BJ (cell line): ENCODE data around the gene GLA. TPM values are rescaled to one million over a fixed set of nuclear protein-coding genes. Genes with fewer than 3 reads are reported as not detected.

ENCODE experiments used
- CTCF ChIA-PET: fragments of 350-600 bp; formaldehyde crosslinking; extraction: SDS; loops from one replicate; lab custom pipeline; 2021; ENCODE audit warnings: antibody characterized with exemption, inconsistent platforms; lab: Yijun Ruan, JAX
- POLR2A ChIA-PET: fragments of 300-600 bp; sonication (Branson Sonifier 250); formaldehyde crosslinking; extraction: SDS; loops from one replicate; lab custom pipeline; 2021; ENCODE audit warnings: antibody characterized with exemption; lab: Charles Lee
- DNase-seq: peaks from one replicate; pipeline ENCODE4 v3.0.0-alpha.2; 2011; ENCODE audit warnings: low read depth
- H3K27me3 ChIP-seq: 2 replicates; pipeline ENCODE4 v1.6.0; 2011; ENCODE audit warnings: low read length; ENCODE audit not compliant: control insufficient read depth, insufficient read depth
- H3K36me3 ChIP-seq: 2 replicates; pipeline ENCODE4 v1.5.1; 2011; ENCODE audit warnings: low read length; ENCODE audit not compliant: control insufficient read depth, insufficient read depth
- H3K4me3 ChIP-seq: 2 replicates; pipeline ENCODE4 v1.5.1; 2011; ENCODE audit warnings: low read depth, mild to moderate bottlenecking, control low read depth, low read length
- polyA plus RNA-seq: library from polyadenylated mRNA; depleted of rRNA; stranded (reverse); fragments of >200 nt; gene quantifications from 2 replicates; pipeline ENCODE4 v1.2.3, GENCODE V29; 2011; rRNA removed
- TF ChIP-seq, protein P1 (sequence below): IDR thresholded peaks from 2 replicates; pipeline ENCODE4 v1.5.1; 2011; ENCODE audit warnings: low read depth, mild to moderate bottlenecking, control low read depth, inconsistent platforms, low read length, moderate library complexity; ENCODE audit not compliant: insufficient read depth

The GLA gene
- polyA plus RNA-seq, 1 experiment = 29.2 TPM

DNA sequence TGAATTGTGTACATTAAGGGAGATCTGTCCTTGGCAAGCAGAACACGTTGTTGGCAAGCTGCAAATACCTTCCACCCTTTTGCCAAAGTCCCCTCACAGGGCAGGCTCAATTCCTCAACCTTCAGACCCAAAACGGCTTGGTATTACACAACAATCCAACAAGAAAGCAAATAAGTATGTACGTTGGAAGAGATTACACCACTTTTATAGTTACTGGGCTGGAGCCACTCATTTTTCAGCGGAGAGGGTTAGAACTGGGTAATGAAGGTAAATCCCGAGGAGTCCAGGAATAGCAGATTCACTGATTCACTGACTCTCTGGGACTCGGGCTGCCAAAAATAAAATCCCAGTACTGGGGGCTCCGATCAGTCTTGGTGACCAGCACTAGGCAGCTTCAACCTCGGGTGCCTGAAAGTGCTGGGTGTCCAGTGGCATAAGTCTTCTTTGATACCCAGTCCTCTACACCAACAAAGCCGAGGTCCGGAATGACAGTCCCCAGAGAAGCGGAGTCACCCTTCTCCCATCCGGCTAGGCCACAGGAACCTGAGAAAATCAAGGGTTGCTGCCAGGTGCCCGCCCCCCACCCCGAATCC lies 59.8 kb downstream of the GLA start:
- ChIA-PET POLR2A (interaction anchor here (0.6 kb wide), 1 partner anchor 19 kb away, joined by 3 read pairs; no protein-coding TSS in a partner anchor), CTCF (no interaction called here)
- Histone ChIP-seq H3K4me3 (peak overlapping the region; percentile 78), H3K36me3 (no peaks in the 10 kb centered on the region; the same call in 1 of the 2 replicates), H3K27me3 (no peaks in the 10 kb centered on the region)
- TF ChIP-seq, protein P1, sequence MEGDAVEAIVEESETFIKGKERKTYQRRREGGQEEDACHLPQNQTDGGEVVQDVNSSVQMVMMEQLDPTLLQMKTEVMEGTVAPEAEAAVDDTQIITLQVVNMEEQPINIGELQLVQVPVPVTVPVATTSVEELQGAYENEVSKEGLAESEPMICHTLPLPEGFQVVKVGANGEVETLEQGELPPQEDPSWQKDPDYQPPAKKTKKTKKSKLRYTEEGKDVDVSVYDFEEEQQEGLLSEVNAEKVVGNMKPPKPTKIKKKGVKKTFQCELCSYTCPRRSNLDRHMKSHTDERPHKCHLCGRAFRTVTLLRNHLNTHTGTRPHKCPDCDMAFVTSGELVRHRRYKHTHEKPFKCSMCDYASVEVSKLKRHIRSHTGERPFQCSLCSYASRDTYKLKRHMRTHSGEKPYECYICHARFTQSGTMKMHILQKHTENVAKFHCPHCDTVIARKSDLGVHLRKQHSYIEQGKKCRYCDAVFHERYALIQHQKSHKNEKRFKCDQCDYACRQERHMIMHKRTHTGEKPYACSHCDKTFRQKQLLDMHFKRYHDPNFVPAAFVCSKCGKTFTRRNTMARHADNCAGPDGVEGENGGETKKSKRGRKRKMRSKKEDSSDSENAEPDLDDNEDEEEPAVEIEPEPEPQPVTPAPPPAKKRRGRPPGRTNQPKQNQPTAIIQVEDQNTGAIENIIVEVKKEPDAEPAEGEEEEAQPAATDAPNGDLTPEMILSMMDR = no peak
- no peak for DNase-seq

Other genes starting within 250 kb of the GLA start
- 0.12 and 0.13 TPM in 2 replicates for gene DRP2, start 188.1 kb downstream of the GLA start, polyA plus RNA-seq
- gene TAF7L, start 116.6 kb downstream of the GLA start, polyA plus RNA-seq = 0.13 and 0.22 TPM in 2 replicates
- gene TIMM8A, start 59.2 kb downstream of the GLA start, polyA plus RNA-seq = 5.9 and 6.4 TPM in 2 replicates
- not detected in 2 replicates for gene BTK, start 21.7 kb downstream of the GLA start, polyA plus RNA-seq
- 1,079 and 2,002 TPM in 2 replicates for gene RPL36A, start 16.9 kb downstream of the GLA start, polyA plus RNA-seq
- 17.9 and 37.4 TPM in 2 replicates for gene HNRNPH2, start 297 bp upstream of the GLA start, polyA plus RNA-seq
- gene ARMCX4, start 77.5 kb upstream of the GLA start, polyA plus RNA-seq = 2.5 and 3.6 TPM in 2 replicates
- gene ARMCX1, start 142.6 kb upstream of the GLA start, polyA plus RNA-seq = 18.9 and 20.9 TPM in 2 replicates
- 64.4 and 92.0 TPM in 2 replicates for gene ARMCX6, start 210.1 kb upstream of the GLA start, polyA plus RNA-seq
- gene ARMCX3, start 215.2 kb upstream of the GLA start, polyA plus RNA-seq = 43.3 and 59.3 TPM in 2 replicates